Epithelial cell of alveolus of lung (primary cell): ENCODE data around the gene PAK1. TPM values are rescaled to one million over a fixed set of nuclear protein-coding genes. Genes with fewer than 3 reads are reported as not detected.

ENCODE experiments used
- total RNA-seq: library from RNA; depleted of rRNA; stranded (reverse); fragments of >200 nt; gene quantifications from 2 replicates; pipeline ENCODE4 v1.2.1, GENCODE V29; 2015

PAK1 gene
- total RNA-seq = 18.5 and 30.1 TPM in 2 replicates

GRCh38 chr11:77473801-77474683, at the start of gene PAK1:
PAK1 (minus strand) TSS chr11:77474094; CDS start chr11:77392520, 81,574 bp downstream.

GRCh38 chr11:77301510-77301909, 172.4 kb downstream of the PAK1 start, which contains the start of gene GDPD4:
GDPD4 (minus strand) TSS chr11:77301686; CDS start chr11:77285137, 16,549 bp downstream.

Other genes starting within 250 kb of the PAK1 start
- not detected in 2 replicates for gene GDPD4, start 172.4 kb downstream of the PAK1 start, total RNA-seq
- gene AQP11, start 115.9 kb upstream of the PAK1 start, total RNA-seq = 0.64 and 0.65 TPM in 2 replicates
- 86.4 and 95.9 TPM in 2 replicates for gene CLNS1A, start 163.7 kb upstream of the PAK1 start, total RNA-seq